MM.1S (cell line): ENCODE results near the gene FOXL2.

Experiments
- DNase-seq: peaks from one replicate; pipeline ENCODE4 v3.0.0-alpha.2; 2015
- H2AFZ ChIP-seq: fragments of 300-600 bp; sonication (generic); 2 replicates; pipeline ENCODE4 v1.6.0; 2016; ENCODE audit warnings: antibody characterized with exemption, low read length
- H3F3A ChIP-seq: fragments of 300-600 bp; sonication (generic); 2 replicates; pipeline ENCODE4 v1.6.1; 2016; ENCODE audit warnings: mild to moderate bottlenecking, antibody characterized with exemption, low read length, moderate library complexity, mixed read lengths; ENCODE audit not compliant: insufficient read depth
- H3K27ac ChIP-seq: fragments of 300-600 bp; sonication (generic); 2 replicates; pipeline ENCODE4 v1.5.1; 2016; ENCODE audit warnings: mild to moderate bottlenecking, low read length
- H3K27me3 ChIP-seq: fragments of 300-600 bp; sonication (generic); replicated peaks from 2 replicates; pipeline ENCODE4 v1.6.0; 2016; ENCODE audit warnings: low read length; ENCODE audit not compliant: insufficient read depth
- H3K36me3 ChIP-seq: fragments of 300-600 bp; sonication (generic); replicated peaks from 2 replicates; pipeline ENCODE4 v1.6.1; 2016; ENCODE audit warnings: mild to moderate bottlenecking, low read length, mixed read lengths; ENCODE audit not compliant: insufficient read depth
- H3K4me1 ChIP-seq: fragments of 300-600 bp; sonication (generic); 2 replicates; pipeline ENCODE4 v1.6.1; 2016; ENCODE audit warnings: low read length, mixed read lengths
- H3K4me2 ChIP-seq: fragments of 300-600 bp; sonication (generic); 2 replicates; pipeline ENCODE4 v1.6.0; 2016; ENCODE audit warnings: low read depth, low read length
- H3K4me3 ChIP-seq: fragments of 300-600 bp; sonication (generic); 2 replicates; pipeline ENCODE4 v1.5.1; 2016; ENCODE audit warnings: low read length, mixed read lengths
- H3K79me2 ChIP-seq: fragments of 300-600 bp; sonication (generic); 2 replicates; pipeline ENCODE4 v1.6.1; 2016; ENCODE audit warnings: mixed run types, low read length, mixed read lengths
- H3K9ac ChIP-seq: fragments of 300-600 bp; sonication (generic); 2 replicates; pipeline ENCODE4 v1.6.1; 2016; ENCODE audit warnings: low read length, mixed read lengths
- H3K9me2 ChIP-seq: fragments of 300-600 bp; sonication (generic); replicated peaks from 2 replicates; pipeline ENCODE4 v1.6.1; 2016; ENCODE audit warnings: mild to moderate bottlenecking, low read length, mixed read lengths; ENCODE audit not compliant: insufficient read depth
- H3K9me3 ChIP-seq: fragments of 300-600 bp; sonication (generic); replicated peaks from 2 replicates; pipeline ENCODE4 v1.6.1; 2016; ENCODE audit warnings: mild to moderate bottlenecking, low read length, mixed read lengths; ENCODE audit not compliant: insufficient read depth
- H4K20me1 ChIP-seq: fragments of 300-600 bp; sonication (generic); 2 replicates; pipeline ENCODE4 v1.6.1; 2016; ENCODE audit warnings: mild to moderate bottlenecking, low read length, moderate library complexity, mixed read lengths; ENCODE audit not compliant: insufficient read depth
- EZH2 ChIP-seq: fragments of 300-600 bp; sonication (generic); optimal IDR thresholded peaks from 2 replicates; pipeline ENCODE3; 2017; ENCODE audit warnings: low read depth, mild to moderate bottlenecking, antibody characterized with exemption, low read length, mixed read lengths
- EZH2phosphoT487 ChIP-seq: fragments of 300-600 bp; sonication (generic); IDR thresholded peaks from 2 replicates; pipeline ENCODE4 v1.6.1; 2018; ENCODE audit warnings: antibody characterized with exemption, low read length
- TF ChIP-seq, protein P1 (sequence below): fragments of 300-600 bp; sonication (generic); IDR thresholded peaks from 2 replicates; pipeline ENCODE4 v1.5.1; 2016; ENCODE audit warnings: antibody characterized with exemption, low read length, mixed read lengths

The FOXL2 gene

DNA sequence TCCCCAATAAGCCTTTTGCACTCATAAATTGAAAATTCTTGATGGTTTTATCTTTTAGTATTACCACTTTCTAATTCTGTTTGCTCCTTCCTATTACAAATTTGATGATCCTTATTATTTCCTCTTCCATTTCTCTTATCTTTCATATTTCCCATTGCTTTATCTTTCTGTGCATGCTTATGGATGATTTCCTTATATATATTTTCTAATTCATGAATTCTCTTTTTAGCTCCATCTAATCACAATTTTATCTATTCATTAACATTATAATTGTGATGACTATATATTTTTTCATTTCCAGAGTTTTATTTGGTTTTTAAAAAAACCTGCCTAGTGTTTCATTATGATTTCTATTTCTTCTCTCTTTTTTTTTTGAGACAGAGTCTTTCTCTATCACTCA, 18.0 kb upstream of the FOXL2 start:
- Histone ChIP-seq H3K27ac (no peak overlapping the region), H4K20me1 (no peaks in the 10 kb centered on the region), H3K4me3 (no peak overlapping the region), H3K9me2 (no peaks in the 10 kb centered on the region), H3K4me1 (no peaks in the 10 kb centered on the region), H3K79me2 (no peaks in the 10 kb centered on the region), H3K36me3 (no peaks in the 10 kb centered on the region), H3F3A (no peaks in the 10 kb centered on the region), H3K4me2 (no peak overlapping the region), H3K27me3 (no peaks in the 10 kb centered on the region), H3K9me3 (no peaks in the 10 kb centered on the region), H3K9ac (no peak overlapping the region), H2AFZ (no peak overlapping the region)
- DNase-seq = no peak
- TF ChIP-seq EZH2phosphoT487 (no peak), EZH2 (no peak)
- TF ChIP-seq, protein P1, sequence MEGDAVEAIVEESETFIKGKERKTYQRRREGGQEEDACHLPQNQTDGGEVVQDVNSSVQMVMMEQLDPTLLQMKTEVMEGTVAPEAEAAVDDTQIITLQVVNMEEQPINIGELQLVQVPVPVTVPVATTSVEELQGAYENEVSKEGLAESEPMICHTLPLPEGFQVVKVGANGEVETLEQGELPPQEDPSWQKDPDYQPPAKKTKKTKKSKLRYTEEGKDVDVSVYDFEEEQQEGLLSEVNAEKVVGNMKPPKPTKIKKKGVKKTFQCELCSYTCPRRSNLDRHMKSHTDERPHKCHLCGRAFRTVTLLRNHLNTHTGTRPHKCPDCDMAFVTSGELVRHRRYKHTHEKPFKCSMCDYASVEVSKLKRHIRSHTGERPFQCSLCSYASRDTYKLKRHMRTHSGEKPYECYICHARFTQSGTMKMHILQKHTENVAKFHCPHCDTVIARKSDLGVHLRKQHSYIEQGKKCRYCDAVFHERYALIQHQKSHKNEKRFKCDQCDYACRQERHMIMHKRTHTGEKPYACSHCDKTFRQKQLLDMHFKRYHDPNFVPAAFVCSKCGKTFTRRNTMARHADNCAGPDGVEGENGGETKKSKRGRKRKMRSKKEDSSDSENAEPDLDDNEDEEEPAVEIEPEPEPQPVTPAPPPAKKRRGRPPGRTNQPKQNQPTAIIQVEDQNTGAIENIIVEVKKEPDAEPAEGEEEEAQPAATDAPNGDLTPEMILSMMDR = no peak

GRCh38 chr3:138964264-138964663, 17.3 kb upstream of the FOXL2 start:
- Histone ChIP-seq H3K9me2 (no peaks in the 10 kb centered on the region), H3K4me2 (no peak overlapping the region), H3K27me3 (no peaks in the 10 kb centered on the region), H3K4me3 (no peak overlapping the region), H3K9me3 (no peaks in the 10 kb centered on the region), H2AFZ (no peak overlapping the region), H3F3A (no peaks in the 10 kb centered on the region), H3K79me2 (no peaks in the 10 kb centered on the region), H3K9ac (no peak overlapping the region), H3K36me3 (no peaks in the 10 kb centered on the region), H4K20me1 (no peaks in the 10 kb centered on the region), H3K4me1 (no peaks in the 10 kb centered on the region), H3K27ac (no peak overlapping the region)
- TF ChIP-seq, protein P1 = no peak
- TF ChIP-seq EZH2phosphoT487 (no peak), EZH2 (no peak)
- DNase-seq = no peak

- Histone ChIP-seq H3K9me2 (no peaks in the 10 kb centered on the region), H2AFZ (no peak overlapping the region), H3K36me3 (no peaks in the 10 kb centered on the region), H3F3A (no peaks in the 10 kb centered on the region), H3K27me3 (no peaks in the 10 kb centered on the region), H3K4me3 (no peak overlapping the region), H3K4me2 (no peak overlapping the region), H4K20me1 (no peaks in the 10 kb centered on the region), H3K27ac (no peak overlapping the region), H3K4me1 (no peaks in the 10 kb centered on the region), H3K9me3 (no peaks in the 10 kb centered on the region), H3K79me2 (no peaks in the 10 kb centered on the region), H3K9ac (no peak overlapping the region)
- TF ChIP-seq, protein P1 = no peak
- TF ChIP-seq EZH2phosphoT487 = no peak
- DNase-seq = no peak
Measured at GRCh38 chr3:138962854-138963560, 16.1 kb upstream of the FOXL2 start.
